Stimulated activated naive CD8-positive, alpha-beta T cell treated with anti-CD3 and anti-CD28 coated beads, Interleukin-15, Interleukin-2, amounts not matched to agents 100 U/mL and 50 U/mL, for 24 hours (primary cell): Measurements from ENCODE around the gene NTSR2.

ENCODE experiments used
- ATAC-seq: fragments of 150-1000 bp; cut with Tn5 transposase; one replicate; pipeline ENCODE4 v1.10.0; 2021
- DNase-seq: peaks from one replicate; pipeline ENCODE4 v3.0.0; 2021

The NTSR2 gene, protein sequence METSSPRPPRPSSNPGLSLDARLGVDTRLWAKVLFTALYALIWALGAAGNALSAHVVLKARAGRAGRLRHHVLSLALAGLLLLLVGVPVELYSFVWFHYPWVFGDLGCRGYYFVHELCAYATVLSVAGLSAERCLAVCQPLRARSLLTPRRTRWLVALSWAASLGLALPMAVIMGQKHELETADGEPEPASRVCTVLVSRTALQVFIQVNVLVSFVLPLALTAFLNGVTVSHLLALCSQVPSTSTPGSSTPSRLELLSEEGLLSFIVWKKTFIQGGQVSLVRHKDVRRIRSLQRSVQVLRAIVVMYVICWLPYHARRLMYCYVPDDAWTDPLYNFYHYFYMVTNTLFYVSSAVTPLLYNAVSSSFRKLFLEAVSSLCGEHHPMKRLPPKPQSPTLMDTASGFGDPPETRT

GRCh38 chr2:11669454-11670291 is at the start of gene NTSR2:
Gene NTSR2 (minus strand): TSS chr2:11670195. CDS start chr2:11670129, 66 bp downstream.
- DNase-seq (peak; percentile 40), ATAC-seq (peak; percentile 63)

- DNase-seq (no peak), ATAC-seq (peak; percentile 34)
These were observed 49.4 kb upstream of the NTSR2 start for GRCh38 chr2:11719230-11719977.

GRCh38 chr2:11718606-11719005 is 48.6 kb upstream of the NTSR2 start:
- ATAC-seq, result no peak
- no peak for DNase-seq

- ATAC-seq (no peak), DNase-seq (no peak)
These were observed 47.6 kb upstream of the NTSR2 start for GRCh38 chr2:11717623-11718022.

DNA sequence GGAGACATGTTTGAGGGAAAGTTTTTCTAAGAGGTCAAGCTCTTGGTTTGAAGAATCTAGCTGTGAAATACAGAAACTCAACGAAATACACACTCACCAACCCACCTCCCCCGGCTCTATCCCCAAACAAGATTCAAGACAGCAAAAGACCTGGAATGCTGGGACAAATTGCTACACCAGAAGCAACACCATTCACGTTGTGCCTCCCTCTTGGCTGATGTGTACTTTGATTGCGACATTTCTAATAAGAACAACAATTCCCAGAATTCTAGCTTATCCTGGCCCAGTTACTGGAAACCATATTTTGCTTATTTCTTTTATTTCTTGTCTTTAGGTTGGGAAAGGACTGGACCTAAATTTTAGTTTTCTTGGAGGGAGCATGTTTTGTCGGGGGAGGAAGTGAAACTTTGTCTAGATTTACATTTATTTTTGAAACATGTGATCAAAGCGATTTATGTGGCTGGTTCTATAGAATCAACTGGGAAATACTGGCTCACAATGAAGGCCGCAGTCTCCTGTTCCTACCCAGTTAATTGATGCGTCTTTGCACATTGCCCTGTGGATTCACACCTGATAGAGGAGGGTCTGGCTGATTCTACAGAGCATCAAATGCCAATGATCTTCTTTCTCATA is 46.8 kb upstream of the NTSR2 start:
- ATAC-seq, result no peak
- no peak for DNase-seq

GRCh38 chr2:11715987-11716652 is 46.1 kb upstream of the NTSR2 start:
- no peak for DNase-seq
- ATAC-seq, result no peak

DNA sequence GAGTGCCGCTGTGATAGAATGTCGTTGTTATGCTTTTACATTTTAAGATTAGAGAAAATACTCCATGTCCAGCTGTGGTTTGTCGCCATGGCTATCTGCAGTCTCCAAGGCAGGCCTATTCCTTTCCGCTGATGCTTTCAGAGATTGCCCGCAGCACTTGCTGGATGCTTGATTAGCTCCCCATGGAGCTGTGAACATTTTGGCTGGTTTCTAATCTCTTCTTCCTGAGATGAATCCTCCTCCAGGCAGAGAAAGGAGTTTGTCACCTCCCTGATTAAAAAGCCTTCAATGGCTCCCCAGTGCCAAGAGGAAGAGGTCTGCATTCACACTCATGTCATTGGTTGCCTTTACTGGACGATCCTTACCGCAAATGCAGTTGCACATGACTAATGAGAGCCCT is 43.8 kb upstream of the NTSR2 start:
- ATAC-seq, result no peak
- no peak for DNase-seq

GRCh38 chr2:11712866-11713265 is 42.9 kb upstream of the NTSR2 start:
- no peak for DNase-seq
- no peak for ATAC-seq

DNA sequence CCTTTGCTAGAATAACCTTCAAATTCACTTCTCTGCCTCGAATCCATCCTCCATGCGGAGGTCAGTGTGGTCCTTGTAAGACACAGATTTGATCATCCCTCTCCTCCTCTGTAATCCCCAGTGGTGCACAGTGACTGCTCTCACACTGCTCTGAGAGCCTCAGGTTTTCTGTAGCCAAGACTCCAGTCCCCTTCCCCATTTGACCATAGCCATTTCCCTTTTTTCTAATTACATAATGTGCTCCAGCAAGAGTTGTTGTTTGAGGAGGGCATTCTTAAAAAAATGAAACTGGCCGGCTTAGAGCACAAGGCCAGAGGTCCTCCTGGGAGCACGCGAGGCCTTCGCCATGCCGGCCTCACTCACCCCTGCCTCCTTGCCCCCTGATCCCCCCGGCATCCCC is 41.8 kb upstream of the NTSR2 start:
- DNase-seq, result no peak
- ATAC-seq, result no peak

DNA sequence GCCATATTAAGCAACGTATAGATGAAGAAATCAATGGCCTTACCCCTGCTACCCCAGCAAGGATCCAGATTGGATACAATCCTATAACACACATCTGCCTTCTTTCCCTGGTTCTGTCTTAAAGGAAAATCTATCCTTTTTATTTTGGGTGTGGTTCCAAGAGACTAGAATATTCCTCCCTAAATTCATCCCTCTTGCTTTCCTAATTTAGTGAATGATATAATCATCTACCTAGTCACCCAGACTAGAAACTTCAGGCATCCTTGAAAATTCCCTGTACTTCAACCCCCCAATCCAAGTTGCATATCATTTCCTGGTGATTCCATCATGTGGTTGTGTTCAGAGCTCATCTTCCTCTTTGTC is 41.3 kb upstream of the NTSR2 start:
- ATAC-seq (no peak), DNase-seq (no peak)

DNA sequence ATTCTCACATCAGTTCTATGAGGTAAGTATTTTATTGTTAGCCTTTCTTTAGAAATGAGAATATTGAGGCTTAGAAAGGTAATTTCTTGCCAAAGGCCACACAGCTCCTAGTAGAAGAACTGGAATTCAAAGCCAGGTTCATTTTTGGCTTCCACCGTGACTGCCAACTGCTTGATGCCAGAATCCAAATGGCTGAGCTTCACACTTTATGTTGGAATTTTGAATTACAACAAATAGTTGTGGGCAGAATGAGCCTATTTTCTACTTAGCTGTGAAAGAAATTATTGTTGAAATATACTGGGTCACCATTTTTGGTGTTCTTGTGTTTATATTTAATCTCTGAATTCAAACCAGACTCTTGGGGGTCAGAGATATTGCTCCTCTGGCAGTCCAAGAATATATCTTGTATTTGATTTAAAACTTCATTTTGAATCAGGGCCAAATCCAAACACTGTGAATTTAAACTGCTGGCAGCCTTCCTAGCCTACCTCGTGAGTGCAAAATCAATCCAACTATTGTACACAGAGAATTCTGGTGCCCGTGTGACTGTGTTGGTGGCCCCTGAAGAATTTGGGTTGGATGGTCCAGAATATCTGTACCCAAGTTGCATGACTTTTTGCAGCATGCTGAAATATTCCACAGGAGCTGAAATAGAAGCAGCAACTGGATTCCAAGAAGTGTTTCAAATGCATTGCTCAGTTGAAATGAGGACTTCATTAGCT is 40.8 kb upstream of the NTSR2 start:
- no peak for ATAC-seq
- no peak for DNase-seq

- ATAC-seq (no peak), DNase-seq (no peak)
These were observed 40.2 kb upstream of the NTSR2 start for GRCh38 chr2:11710210-11710609.

DNA sequence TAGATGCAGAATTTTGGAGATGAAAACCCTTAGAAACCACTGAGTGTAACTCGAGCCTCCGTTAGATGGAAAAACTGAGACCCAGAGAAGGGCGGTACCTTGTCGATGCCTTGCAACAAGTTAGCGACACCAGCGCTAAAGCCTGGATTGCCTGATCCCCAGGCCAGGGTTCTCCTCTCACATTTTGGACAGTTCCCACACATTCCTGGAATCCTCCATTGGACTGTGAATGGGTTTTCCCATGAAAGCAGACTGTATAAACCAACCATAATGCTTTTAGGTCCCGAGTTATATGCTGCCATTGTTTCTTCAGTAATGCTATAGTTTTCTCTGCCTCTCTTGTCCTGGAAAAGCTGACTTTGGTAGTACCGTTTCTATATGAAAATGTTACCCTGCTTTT is 39.3 kb upstream of the NTSR2 start:
- ATAC-seq (no peak), DNase-seq (no peak)

DNA sequence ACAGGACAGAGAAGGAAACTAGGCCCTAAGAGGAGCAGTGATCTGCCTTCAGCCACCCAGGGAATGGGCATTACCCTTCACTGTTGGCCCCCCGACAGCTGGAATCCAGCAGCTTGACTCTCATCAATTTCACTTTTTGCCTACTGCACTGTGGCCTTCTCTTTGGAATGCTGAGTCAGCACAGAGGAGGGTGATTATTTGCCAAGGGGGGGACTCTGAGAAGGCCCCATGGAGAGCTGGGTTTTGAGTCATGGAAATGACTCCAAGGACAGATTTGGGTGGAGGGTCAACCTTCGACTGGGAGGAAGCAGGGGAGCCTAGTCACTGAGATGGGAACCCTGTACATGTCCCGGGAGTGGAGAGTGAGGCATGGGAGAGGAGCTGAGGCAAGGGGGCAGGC is 38.1 kb upstream of the NTSR2 start:
- ATAC-seq (no peak), DNase-seq (no peak)

- ATAC-seq, result no peak
These were observed 35.7 kb upstream of the NTSR2 start for GRCh38 chr2:11705711-11706110.

GRCh38 chr2:11705063-11705462 is 35.1 kb upstream of the NTSR2 start:
- ATAC-seq (no peak), DNase-seq (no peak)

More at GRCh38 chr2:11705711-11706110, 35.7 kb upstream of the NTSR2 start:
- no peak for DNase-seq

- DNase-seq (no peak), ATAC-seq (no peak)
These were observed 33.7 kb upstream of the NTSR2 start for GRCh38 chr2:11703700-11704099.

GRCh38 chr2:11702946-11703345 is 33.0 kb upstream of the NTSR2 start:
- DNase-seq, result no peak
- no peak for ATAC-seq

DNA sequence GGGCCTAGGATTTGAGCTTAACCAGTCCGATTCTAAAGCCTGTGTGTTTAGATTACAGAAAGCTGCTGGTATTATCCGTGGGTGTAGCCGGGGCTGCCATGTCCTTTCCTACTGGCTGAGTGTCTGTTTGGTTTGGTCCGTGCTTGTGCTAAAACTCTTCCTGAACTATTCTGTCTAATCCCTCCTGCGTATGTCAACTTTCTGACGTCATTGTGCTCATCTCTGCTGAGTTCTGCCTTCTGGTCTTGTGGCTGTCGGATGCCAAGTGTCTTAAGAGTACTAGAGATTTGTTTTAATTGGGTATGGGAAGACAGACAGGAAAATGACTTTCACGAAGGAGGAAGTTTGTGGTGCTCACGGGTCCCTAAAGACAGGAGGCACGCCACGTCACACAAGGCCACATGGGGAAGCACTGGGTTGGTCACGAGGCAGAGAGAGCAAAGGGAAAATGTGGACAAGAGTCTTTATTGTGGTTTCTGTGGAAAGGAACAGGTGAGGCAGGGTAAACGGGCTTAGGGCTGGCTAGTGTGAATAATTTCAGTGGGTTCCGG is 31.8 kb upstream of the NTSR2 start:
- peak; percentile 56 for ATAC-seq
- peak; percentile 21 for DNase-seq

- ATAC-seq, result no peak
- no peak for DNase-seq
These were observed 31.2 kb upstream of the NTSR2 start for GRCh38 chr2:11701206-11701605.
